Astrocyte (in vitro differentiated cells and primary cell): ENCODE measurements around the gene HSPA4L. TPM values are rescaled to one million over a fixed set of nuclear protein-coding genes. Genes with fewer than 3 reads are reported as not detected.

Experiments
- DNase-seq: peaks from one replicate; pipeline ENCODE4 v3.0.0-alpha.2; 2010; ENCODE audit warnings: low read depth
- FAIRE-seq: peaks from 2 replicates; lab custom pipeline; 2011; peaks lifted over from hg19 to GRCh38; lab: Jason Lieb, UNC
- H2AFZ ChIP-seq: 2 replicates; pipeline ENCODE4 v1.6.0; 2012; ENCODE audit warnings: low read depth, low read length, inconsistent platforms
- H3K27ac ChIP-seq: 2 replicates; pipeline ENCODE4 v1.5.1; 2011; ENCODE audit warnings: low read depth, low read length, inconsistent platforms
- H3K27me3 ChIP-seq: 2 replicates; pipeline ENCODE4 v1.6.0; 2011; ENCODE audit warnings: low read length, inconsistent platforms; ENCODE audit not compliant: insufficient read depth
- H3K36me3 ChIP-seq: 2 replicates; pipeline ENCODE4 v1.5.1; 2011; ENCODE audit warnings: low read length, inconsistent platforms; ENCODE audit not compliant: insufficient read depth
- H3K4me1 ChIP-seq: 2 replicates; pipeline ENCODE4 v1.5.1; 2011; ENCODE audit warnings: low read length, inconsistent platforms; ENCODE audit not compliant: insufficient read depth
- H3K4me2 ChIP-seq: 2 replicates; pipeline ENCODE4 v1.6.0; 2012; ENCODE audit warnings: low read length, inconsistent platforms
- H3K4me3 ChIP-seq: 2 replicates; pipeline ENCODE4 v1.5.1; 2011; ENCODE audit warnings: low read depth, mild to moderate bottlenecking, low read length, inconsistent platforms; ENCODE audit not compliant: insufficient read depth
- H3K79me2 ChIP-seq: 2 replicates; pipeline ENCODE4 v1.6.0; 2012; ENCODE audit warnings: mild to moderate bottlenecking, low read length, inconsistent platforms; ENCODE audit not compliant: insufficient read depth
- H3K9ac ChIP-seq: 2 replicates; pipeline ENCODE4 v1.6.0; 2012; ENCODE audit warnings: mild to moderate bottlenecking, low read length, inconsistent platforms
- H3K9me3 ChIP-seq: 2 replicates; pipeline ENCODE4 v1.5.1; 2012; ENCODE audit warnings: low read depth, mild to moderate bottlenecking, low read length, inconsistent platforms; ENCODE audit not compliant: insufficient read depth
- H4K20me1 ChIP-seq: 2 replicates; pipeline ENCODE4 v1.6.0; 2012; ENCODE audit warnings: low read length, inconsistent platforms; ENCODE audit not compliant: insufficient read depth
- H3K27ac Mint-ChIP-seq: one replicate; pipeline ENCODE4 v1.8.0; 2021; ENCODE audit warnings: mild to moderate bottlenecking, mixed read lengths; ENCODE audit not compliant: unreplicated experiment
- H3K27me3 Mint-ChIP-seq: one replicate; pipeline ENCODE4 v1.8.0; 2021; ENCODE audit warnings: low read depth, mixed read lengths; ENCODE audit not compliant: unreplicated experiment
- H3K36me3 Mint-ChIP-seq: one replicate; pipeline ENCODE4 v1.8.0; 2021; ENCODE audit warnings: low read depth, mixed read lengths; ENCODE audit not compliant: unreplicated experiment
- H3K4me1 Mint-ChIP-seq: one replicate; pipeline ENCODE4 v1.8.0; 2021; ENCODE audit warnings: low read depth, mixed read lengths; ENCODE audit not compliant: unreplicated experiment
- H3K4me3 Mint-ChIP-seq: one replicate; pipeline ENCODE4 v1.8.0; 2021; ENCODE audit warnings: mild to moderate bottlenecking, moderate library complexity, mixed read lengths; ENCODE audit not compliant: unreplicated experiment
- H3K9me3 Mint-ChIP-seq: one replicate; pipeline ENCODE4 v1.8.0; 2021; ENCODE audit warnings: mild to moderate bottlenecking, mixed read lengths; ENCODE audit not compliant: unreplicated experiment
- CTCF ChIP-seq: IDR thresholded peaks from 2 replicates; pipeline ENCODE4 v1.5.1; 2011; ENCODE audit warnings: low read depth, mild to moderate bottlenecking, inconsistent platforms, low read length, moderate library complexity; ENCODE audit not compliant: insufficient read depth
- EZH2 ChIP-seq: IDR thresholded peaks from 2 replicates; pipeline ENCODE4 v1.6.1; 2012; ENCODE audit warnings: mild to moderate bottlenecking, low read length, inconsistent platforms; ENCODE audit not compliant: insufficient read depth
- total RNA-seq: library from RNA; stranded (reverse); gene quantifications from 2 replicates; pipeline ENCODE4 v1.2.1, GENCODE V29; 2021

Gene HSPA4L
- total RNA-seq, 1 donor from 2014 or later = 8.9 TPM

GRCh38 chr4:127772769-127773671 lies 9.1 kb upstream of the HSPA4L start:
- no peaks in the 10 kb centered on the region for H3K27me3 Mint-ChIP-seq
- FAIRE-seq (no peak), DNase-seq (no peak)
- no peaks in the 10 kb centered on the region for H3K9me3 ChIP-seq
- no peak overlapping the region for H3K4me3 Mint-ChIP-seq
- H3K9ac ChIP-seq = no peak overlapping the region
- H2AFZ ChIP-seq = no peak overlapping the region
- TF ChIP-seq CTCF (no peak), EZH2 (no peak)
- no peak overlapping the region for H3K27ac Mint-ChIP-seq
- no peaks in the 10 kb centered on the region for H3K9me3 Mint-ChIP-seq
- H3K27ac ChIP-seq = no peak overlapping the region
- no peak overlapping the region for H3K4me2 ChIP-seq
- H3K36me3 Mint-ChIP-seq = no peaks in the 10 kb centered on the region
- no peaks in the 10 kb centered on the region for H3K27me3 ChIP-seq
- H3K79me2 ChIP-seq = no peaks in the 10 kb centered on the region
- no peaks in the 10 kb centered on the region for H4K20me1 ChIP-seq
- H3K4me1 Mint-ChIP-seq = no peaks in the 10 kb centered on the region
- no peaks in the 10 kb centered on the region for H3K36me3 ChIP-seq
- H3K4me3 ChIP-seq = no peak overlapping the region
- H3K4me1 ChIP-seq = no peaks in the 10 kb centered on the region

- Histone ChIP-seq H3K4me3 (no peak overlapping the region), H3K9ac (no peak overlapping the region), H3K36me3 (no peaks in the 10 kb centered on the region), H2AFZ (no peak overlapping the region), H3K27me3 (no peaks in the 10 kb centered on the region), H3K27ac (no peak overlapping the region), H3K79me2 (no peaks in the 10 kb centered on the region), H3K9me3 (no peaks in the 10 kb centered on the region), H3K4me1 (no peaks in the 10 kb centered on the region), H3K4me2 (no peak overlapping the region), H4K20me1 (no peaks in the 10 kb centered on the region)
- Mint-ChIP-seq H3K4me3 (no peak overlapping the region), H3K36me3 (no peaks in the 10 kb centered on the region), H3K27ac (no peak overlapping the region), H3K9me3 (no peaks in the 10 kb centered on the region), H3K4me1 (no peaks in the 10 kb centered on the region), H3K27me3 (no peaks in the 10 kb centered on the region)
- TF ChIP-seq EZH2 (no peak), CTCF (no peak)
- DNase-seq = no peak
- FAIRE-seq = no peak
These were observed 6.3 kb upstream of the HSPA4L start for GRCh38 chr4:127775843-127776242.

GRCh38 chr4:127776620-127777019 lies 5.5 kb upstream of the HSPA4L start:
- Histone ChIP-seq H3K27me3 (no peaks in the 10 kb centered on the region), H3K4me3 (no peak overlapping the region), H2AFZ (no peak overlapping the region), H3K36me3 (no peaks in the 10 kb centered on the region), H3K79me2 (no peaks in the 10 kb centered on the region), H4K20me1 (no peaks in the 10 kb centered on the region), H3K27ac (no peak overlapping the region), H3K9ac (no peak overlapping the region), H3K4me1 (no peaks in the 10 kb centered on the region), H3K4me2 (no peak overlapping the region), H3K9me3 (no peaks in the 10 kb centered on the region)
- DNase-seq (no peak), FAIRE-seq (no peak)
- Mint-ChIP-seq H3K4me3 (no peak overlapping the region), H3K9me3 (no peaks in the 10 kb centered on the region), H3K36me3 (no peaks in the 10 kb centered on the region), H3K27me3 (no peaks in the 10 kb centered on the region), H3K27ac (no peak overlapping the region), H3K4me1 (no peaks in the 10 kb centered on the region)
- no peak for TF ChIP-seq CTCF
- TF ChIP-seq EZH2 = no peak
